HepG2 (cell line): ENCODE results near the gene MRS2. TPM values are rescaled to one million over a fixed set of nuclear protein-coding genes. Genes with fewer than 3 reads are reported as not detected.

ENCODE experiments used
- ADNP ChIP-seq: sonication (generic); formaldehyde crosslinking; IDR thresholded peaks from 2 replicates; pipeline ENCODE4 v1.4.0; 2020; ENCODE audit warnings: missing genetic modification reagents
- ARNTL ChIP-seq: sonication (generic); formaldehyde crosslinking; IDR thresholded peaks from 2 replicates; pipeline ENCODE4 v1.4.0; 2020; ENCODE audit warnings: mild to moderate bottlenecking, missing genetic modification reagents
- CBX2 ChIP-seq, 2 experiments: fragments of 200-600 bp in 1 of 2; sonication (generic); formaldehyde crosslinking in 1 of 2; IDR thresholded peaks; 2 replicates each; pipeline versions ENCODE4 v1.7.0 to v1.8.1; 2018 to 2022; ENCODE audit warnings: low read depth in 2 of 2, low read length in 1 of 2, mild to moderate bottlenecking in 1 of 2, missing genetic modification reagents in 1 of 2
- NFE2L1 ChIP-seq: sonication (generic); formaldehyde crosslinking; IDR thresholded peaks from 2 replicates; pipeline ENCODE4 v1.4.0; 2020; ENCODE audit warnings: missing genetic modification reagents, mild to moderate bottlenecking, borderline replicate concordance
- NFIB ChIP-seq: sonication (generic); formaldehyde crosslinking; IDR thresholded peaks from 2 replicates; pipeline ENCODE4 v1.9.0; 2021; ENCODE audit warnings: missing genetic modification reagents, mild to moderate bottlenecking, borderline replicate concordance
- SRSF1 ChIP-seq: fragments of 200-400 bp; formaldehyde crosslinking; optimal IDR thresholded peaks from 2 replicates; pipeline ENCODE3; 2017; ENCODE audit warnings: mild to moderate bottlenecking, low read depth, low read length, moderate library complexity
- ZNF788 ChIP-seq: sonication (generic); formaldehyde crosslinking; IDR thresholded peaks from 2 replicates; pipeline ENCODE4 v1.5.0; 2020; ENCODE audit warnings: mild to moderate bottlenecking, missing genetic modification reagents, borderline replicate concordance
- polyA plus RNA-seq, 8 experiments: library from polyadenylated mRNA; depleted of rRNA in 3 of 8; stranded (reverse) in 7 of 8; unstranded in 1 of 8; fragments of >200 nt; fragmentation: Illumina TruSeq in 4 of 8; extraction: Trizol in 4 of 8; gene quantifications; 2 replicates each; pipeline versions ENCODE4 v1.2.1 to v1.2.3, GENCODE V29; 2011 to 2016; ENCODE audit warnings: low read depth in 4 of 8, missing spikeins in 1 of 8, mixed read lengths in 1 of 8; ENCODE audit not compliant: insufficient read depth in 1 of 8
- total RNA-seq, 5 experiments: library from RNA; depleted of rRNA; stranded (reverse); fragments of >200 nt; fragmentation: Illumina TruSeq; extraction: Trizol; gene quantifications; 2 replicates each; pipeline ENCODE4 v1.2.3, GENCODE V29; 2016; ENCODE audit warnings: low read depth in 1 of 5
- TF ChIP-seq, protein P1 (sequence below), 2 experiments: sonication (generic) in 1 of 2; formaldehyde crosslinking in 1 of 2; IDR thresholded peaks; 2 replicates each; pipeline versions ENCODE4 v1.5.1 to v1.6.1; 2011 to 2020; ENCODE audit warnings: borderline replicate concordance in 1 of 2, low read depth in 1 of 2, low read length in 1 of 2, mild to moderate bottlenecking in 1 of 2, missing genetic modification reagents in 1 of 2, moderate library complexity in 1 of 2
- TF ChIP-seq, protein P2 (sequence below): sonication (generic); formaldehyde crosslinking; IDR thresholded peaks from 2 replicates; pipeline ENCODE4 v1.4.0; 2020; ENCODE audit warnings: mild to moderate bottlenecking, missing genetic modification reagents, borderline replicate concordance
- TF ChIP-seq, protein P3 (sequence below): sonication (generic); formaldehyde crosslinking; IDR thresholded peaks from 2 replicates; pipeline ENCODE4 v1.5.1; 2020; ENCODE audit warnings: missing genetic modification reagents, mild to moderate bottlenecking, borderline replicate concordance
- TF ChIP-seq, protein P4 (sequence below): sonication (generic); formaldehyde crosslinking; IDR thresholded peaks from 2 replicates; pipeline ENCODE4 v1.4.0; 2020; ENCODE audit warnings: missing genetic modification reagents
- TF ChIP-seq, protein P5 (sequence below): sonication (generic); formaldehyde crosslinking; IDR thresholded peaks from 2 replicates; pipeline ENCODE4 v1.8.0; 2022; ENCODE audit warnings: missing genetic modification reagents, low read depth, mild to moderate bottlenecking, borderline replicate concordance
- TF ChIP-seq, protein P6 (sequence below): sonication (generic); formaldehyde crosslinking; IDR thresholded peaks from 2 replicates; pipeline ENCODE4 v1.8.0; 2022; ENCODE audit warnings: mild to moderate bottlenecking, missing genetic modification reagents, moderate library complexity
- TF ChIP-seq, protein P7 (sequence below): sonication (generic); formaldehyde crosslinking; IDR thresholded peaks from 2 replicates; pipeline ENCODE4 v1.5.0; 2020; ENCODE audit warnings: mild to moderate bottlenecking, missing genetic modification reagents, moderate library complexity

The MRS2 gene
- total and polyA plus RNA-seq, 2 of the 13 experiments (the other 11 are each of a cell fraction or from before 2014, with no cell fraction given), result 31.1 to 83.8 TPM

DNA sequence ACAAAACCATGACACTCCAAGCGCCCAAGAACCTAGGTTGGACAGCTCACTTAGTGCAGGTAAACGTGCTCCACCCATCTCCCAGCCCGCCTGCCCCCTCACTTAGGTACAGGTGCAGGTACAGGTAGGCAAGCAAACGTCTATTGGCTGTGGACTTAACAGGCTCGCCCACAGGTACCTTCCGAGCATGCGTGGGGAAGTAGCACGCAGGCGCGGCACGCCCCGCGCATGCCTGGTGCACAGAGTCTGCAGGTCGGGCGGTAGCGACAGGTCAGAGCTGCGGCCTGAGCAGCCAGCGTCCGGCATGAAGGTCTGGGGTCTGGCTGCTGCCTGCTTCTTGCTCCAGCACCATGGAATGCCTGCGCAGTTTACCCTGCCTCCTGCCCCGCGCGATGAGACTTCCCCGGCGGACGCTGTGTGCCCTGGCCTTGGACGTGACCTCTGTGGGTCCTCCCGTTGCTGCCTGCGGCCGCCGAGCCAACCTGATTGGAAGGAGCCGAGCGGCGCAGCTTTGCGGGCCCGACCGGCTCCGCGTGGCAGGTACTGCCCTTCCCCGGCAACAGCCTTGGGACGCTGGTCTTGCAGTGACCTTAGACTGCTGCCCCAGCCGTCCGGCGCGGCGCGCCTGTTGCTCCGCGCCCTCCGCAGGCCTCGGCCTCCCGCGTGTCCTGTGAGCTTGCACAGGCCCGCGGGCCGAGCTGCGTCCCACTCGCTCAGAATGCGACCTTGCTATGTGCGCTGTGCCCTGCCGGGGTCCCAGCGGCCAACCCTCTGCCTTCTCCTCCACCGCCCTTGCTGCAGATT lies at the start of gene MRS2 (continued):
- TF ChIP-seq, protein P1, sequence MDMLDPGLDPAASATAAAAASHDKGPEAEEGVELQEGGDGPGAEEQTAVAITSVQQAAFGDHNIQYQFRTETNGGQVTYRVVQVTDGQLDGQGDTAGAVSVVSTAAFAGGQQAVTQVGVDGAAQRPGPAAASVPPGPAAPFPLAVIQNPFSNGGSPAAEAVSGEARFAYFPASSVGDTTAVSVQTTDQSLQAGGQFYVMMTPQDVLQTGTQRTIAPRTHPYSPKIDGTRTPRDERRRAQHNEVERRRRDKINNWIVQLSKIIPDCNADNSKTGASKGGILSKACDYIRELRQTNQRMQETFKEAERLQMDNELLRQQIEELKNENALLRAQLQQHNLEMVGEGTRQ (IDR thresholded peaks at IDR 0.05; ENCODE audit: low read depth, low read length), result no peak
- TF ChIP-seq, protein P1 (CRISPR knock-in tag; IDR thresholded peaks at IDR 0.05; ENCODE audit: borderline replicate concordance), result no peak
- TF ChIP-seq SRSF1 (peak; percentile 47), NFIB (no peak), ADNP (CRISPR knock-in tag) (no peak), ZNF788 (CRISPR knock-in tag) (peak; percentile 99), NFE2L1 (peak; percentile 72; the same call in 1 of the 2 replicates), CBX2 (IDR thresholded peaks at IDR 0.05; ENCODE audit: low read depth, low read length) (no peak), CBX2 (CRISPR knock-in tag; IDR thresholded peaks at IDR 0.05; ENCODE audit: low read depth) (no peak), ARNTL (peak; percentile 83)
- TF ChIP-seq, protein P2, sequence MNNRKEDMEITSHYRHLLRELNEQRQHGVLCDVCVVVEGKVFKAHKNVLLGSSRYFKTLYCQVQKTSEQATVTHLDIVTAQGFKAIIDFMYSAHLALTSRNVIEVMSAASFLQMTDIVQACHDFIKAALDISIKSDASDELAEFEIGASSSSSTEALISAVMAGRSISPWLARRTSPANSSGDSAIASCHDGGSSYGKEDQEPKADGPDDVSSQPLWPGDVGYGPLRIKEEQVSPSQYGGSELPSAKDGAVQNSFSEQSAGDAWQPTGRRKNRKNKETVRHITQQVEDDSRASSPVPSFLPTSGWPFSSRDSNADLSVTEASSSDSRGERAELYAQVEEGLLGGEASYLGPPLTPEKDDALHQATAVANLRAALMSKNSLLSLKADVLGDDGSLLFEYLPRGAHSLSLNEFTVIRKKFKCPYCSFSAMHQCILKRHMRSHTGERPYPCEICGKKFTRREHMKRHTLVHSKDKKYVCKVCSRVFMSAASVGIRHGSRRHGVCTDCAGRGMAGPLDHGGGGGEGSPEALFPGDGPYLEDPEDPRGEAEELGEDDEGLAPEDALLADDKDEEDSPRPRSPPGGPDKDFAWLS (CRISPR knock-in tag), result peak; percentile 96
- TF ChIP-seq, protein P3, sequence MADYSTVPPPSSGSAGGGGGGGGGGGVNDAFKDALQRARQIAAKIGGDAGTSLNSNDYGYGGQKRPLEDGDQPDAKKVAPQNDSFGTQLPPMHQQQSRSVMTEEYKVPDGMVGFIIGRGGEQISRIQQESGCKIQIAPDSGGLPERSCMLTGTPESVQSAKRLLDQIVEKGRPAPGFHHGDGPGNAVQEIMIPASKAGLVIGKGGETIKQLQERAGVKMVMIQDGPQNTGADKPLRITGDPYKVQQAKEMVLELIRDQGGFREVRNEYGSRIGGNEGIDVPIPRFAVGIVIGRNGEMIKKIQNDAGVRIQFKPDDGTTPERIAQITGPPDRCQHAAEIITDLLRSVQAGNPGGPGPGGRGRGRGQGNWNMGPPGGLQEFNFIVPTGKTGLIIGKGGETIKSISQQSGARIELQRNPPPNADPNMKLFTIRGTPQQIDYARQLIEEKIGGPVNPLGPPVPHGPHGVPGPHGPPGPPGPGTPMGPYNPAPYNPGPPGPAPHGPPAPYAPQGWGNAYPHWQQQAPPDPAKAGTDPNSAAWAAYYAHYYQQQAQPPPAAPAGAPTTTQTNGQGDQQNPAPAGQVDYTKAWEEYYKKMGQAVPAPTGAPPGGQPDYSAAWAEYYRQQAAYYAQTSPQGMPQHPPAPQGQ (CRISPR knock-in tag), result no peak
- TF ChIP-seq, protein P4, sequence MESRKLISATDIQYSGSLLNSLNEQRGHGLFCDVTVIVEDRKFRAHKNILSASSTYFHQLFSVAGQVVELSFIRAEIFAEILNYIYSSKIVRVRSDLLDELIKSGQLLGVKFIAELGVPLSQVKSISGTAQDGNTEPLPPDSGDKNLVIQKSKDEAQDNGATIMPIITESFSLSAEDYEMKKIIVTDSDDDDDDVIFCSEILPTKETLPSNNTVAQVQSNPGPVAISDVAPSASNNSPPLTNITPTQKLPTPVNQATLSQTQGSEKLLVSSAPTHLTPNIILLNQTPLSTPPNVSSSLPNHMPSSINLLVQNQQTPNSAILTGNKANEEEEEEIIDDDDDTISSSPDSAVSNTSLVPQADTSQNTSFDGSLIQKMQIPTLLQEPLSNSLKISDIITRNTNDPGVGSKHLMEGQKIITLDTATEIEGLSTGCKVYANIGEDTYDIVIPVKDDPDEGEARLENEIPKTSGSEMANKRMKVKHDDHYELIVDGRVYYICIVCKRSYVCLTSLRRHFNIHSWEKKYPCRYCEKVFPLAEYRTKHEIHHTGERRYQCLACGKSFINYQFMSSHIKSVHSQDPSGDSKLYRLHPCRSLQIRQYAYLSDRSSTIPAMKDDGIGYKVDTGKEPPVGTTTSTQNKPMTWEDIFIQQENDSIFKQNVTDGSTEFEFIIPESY, result no peak
- TF ChIP-seq, protein P5, sequence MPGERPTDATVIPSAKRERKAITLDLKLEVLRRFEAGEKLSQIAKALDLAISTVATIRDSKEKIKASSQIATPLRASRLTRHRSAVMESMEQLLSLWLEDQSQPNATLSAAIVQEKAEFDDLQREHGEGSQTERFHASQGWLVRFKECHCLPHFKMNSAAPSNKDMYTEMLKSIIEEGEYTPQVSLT, result no peak; the same call in 1 of the 2 replicates
- TF ChIP-seq, protein P6, sequence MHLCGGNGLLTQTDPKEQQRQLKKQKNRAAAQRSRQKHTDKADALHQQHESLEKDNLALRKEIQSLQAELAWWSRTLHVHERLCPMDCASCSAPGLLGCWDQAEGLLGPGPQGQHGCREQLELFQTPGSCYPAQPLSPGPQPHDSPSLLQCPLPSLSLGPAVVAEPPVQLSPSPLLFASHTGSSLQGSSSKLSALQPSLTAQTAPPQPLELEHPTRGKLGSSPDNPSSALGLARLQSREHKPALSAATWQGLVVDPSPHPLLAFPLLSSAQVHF (CRISPR knock-in tag), result peak; percentile 77; the same call in 1 of the 2 replicates
- TF ChIP-seq, protein P7, sequence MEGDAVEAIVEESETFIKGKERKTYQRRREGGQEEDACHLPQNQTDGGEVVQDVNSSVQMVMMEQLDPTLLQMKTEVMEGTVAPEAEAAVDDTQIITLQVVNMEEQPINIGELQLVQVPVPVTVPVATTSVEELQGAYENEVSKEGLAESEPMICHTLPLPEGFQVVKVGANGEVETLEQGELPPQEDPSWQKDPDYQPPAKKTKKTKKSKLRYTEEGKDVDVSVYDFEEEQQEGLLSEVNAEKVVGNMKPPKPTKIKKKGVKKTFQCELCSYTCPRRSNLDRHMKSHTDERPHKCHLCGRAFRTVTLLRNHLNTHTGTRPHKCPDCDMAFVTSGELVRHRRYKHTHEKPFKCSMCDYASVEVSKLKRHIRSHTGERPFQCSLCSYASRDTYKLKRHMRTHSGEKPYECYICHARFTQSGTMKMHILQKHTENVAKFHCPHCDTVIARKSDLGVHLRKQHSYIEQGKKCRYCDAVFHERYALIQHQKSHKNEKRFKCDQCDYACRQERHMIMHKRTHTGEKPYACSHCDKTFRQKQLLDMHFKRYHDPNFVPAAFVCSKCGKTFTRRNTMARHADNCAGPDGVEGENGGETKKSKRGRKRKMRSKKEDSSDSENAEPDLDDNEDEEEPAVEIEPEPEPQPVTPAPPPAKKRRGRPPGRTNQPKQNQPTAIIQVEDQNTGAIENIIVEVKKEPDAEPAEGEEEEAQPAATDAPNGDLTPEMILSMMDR (CRISPR knock-in tag), result peak; percentile 27; the same call in 1 of the 2 replicates
